Hematopoietic multipotent progenitor cell (in vitro differentiated cells): ENCODE results near the gene SEC24B. TPM values are rescaled to one million over a fixed set of nuclear protein-coding genes. Genes with fewer than 3 reads are reported as not detected.
"Not testable (repeated sequence)": the region's sequence is repeated elsewhere in the genome, so short reads cannot be mapped to it uniquely, and the experiment has no call there.

Experiments
- DNase-seq, 3 donors: peaks; one replicate each; pipeline ENCODE4 v3.0.0-alpha.2; 2011 to 2015; ENCODE audit warnings: low read depth in 2 of 3, low spot score in 2 of 3
- total RNA-seq: library from RNA; depleted of rRNA; stranded (reverse); fragments of >200 nt; gene quantifications from one replicate; pipeline ENCODE4 v1.2.3, GENCODE V29; 2012

SEC24B gene
- total RNA-seq, 1 donor: 23.4 TPM

- DNase-seq: no peak
Measured at GRCh38 chr4:109432203-109432602, 1.4 kb upstream of the SEC24B start.

GRCh38 chr4:109432696-109433095, 919 bp upstream of the SEC24B start:
- DNase-seq: peak in 2 of 3 donors; percentile 7 to 13

- peak in 2 of 3 donors; percentile 6 to 13 for DNase-seq
Measured at GRCh38 chr4:109434007-109434971, 674 bp downstream of the SEC24B start.

- no peak for DNase-seq
Measured at GRCh38 chr4:109435635-109436034, 2.0 kb downstream of the SEC24B start.

DNA sequence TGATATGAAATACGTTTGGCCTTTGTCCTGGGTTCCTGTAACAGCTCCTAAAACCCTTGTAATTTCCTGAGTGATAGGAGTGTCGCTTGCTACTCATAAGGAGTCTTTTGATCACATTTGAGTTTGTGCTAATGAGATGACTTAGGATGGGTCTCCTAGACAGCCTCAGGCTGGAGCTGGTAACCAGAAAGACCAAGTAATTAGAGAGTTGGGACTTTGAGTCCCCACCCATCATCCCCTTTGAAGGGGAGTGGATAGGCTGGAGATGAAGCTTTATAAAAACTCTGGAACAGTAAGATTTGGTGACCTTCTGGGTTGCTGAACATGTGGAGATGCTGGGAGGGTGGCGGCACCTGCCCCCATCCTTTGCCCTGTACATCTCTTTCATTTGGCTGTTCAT, 2.9 kb downstream of the SEC24B start:
- DNase-seq: no peak

DNA sequence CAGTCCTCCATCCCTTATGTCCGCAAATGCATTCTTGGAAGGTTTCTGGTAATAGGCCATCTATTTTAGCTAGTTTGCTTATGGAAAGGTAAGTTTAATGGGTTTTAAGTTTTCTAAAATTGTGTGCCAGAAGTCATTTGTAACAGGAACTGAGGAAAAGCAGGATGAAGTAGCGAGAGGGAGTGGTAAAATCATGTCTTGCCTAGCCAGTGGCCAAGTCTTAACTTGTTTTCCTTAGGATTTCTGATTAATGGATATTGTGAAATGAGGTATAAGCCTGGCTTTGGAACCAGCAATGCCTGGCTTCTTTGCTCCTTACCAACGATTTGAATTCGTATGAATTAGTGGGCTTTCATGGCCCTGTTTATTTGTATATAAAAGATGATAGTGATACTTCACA, 7.3 kb downstream of the SEC24B start:
- no peak for DNase-seq

DNA sequence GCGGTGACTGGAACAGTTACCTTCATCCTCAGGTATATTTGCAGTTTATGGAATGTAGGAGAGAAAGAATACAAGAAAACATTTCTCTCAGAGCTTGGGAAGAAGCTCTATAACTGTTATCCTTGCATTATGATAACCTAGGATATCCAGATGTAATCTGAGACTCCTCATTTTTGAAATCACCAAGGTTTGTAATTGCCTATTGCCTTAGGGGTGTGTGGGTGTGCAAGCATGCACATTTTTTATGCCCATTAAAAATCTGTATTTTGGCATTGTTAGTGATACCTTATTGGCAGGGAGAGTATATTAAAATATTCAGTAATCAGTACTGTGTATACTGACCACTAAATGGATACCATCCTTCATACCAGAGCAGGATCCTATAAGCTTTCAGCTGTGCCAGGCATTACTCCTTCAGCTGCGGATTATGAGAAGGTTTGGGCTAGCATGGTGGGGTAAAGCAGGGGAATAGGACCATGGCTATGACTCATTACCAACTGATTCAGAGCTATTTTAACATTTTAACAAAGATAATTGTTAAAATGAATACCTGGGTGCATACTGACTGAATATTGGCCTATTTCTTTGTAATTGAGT, 8.3 kb downstream of the SEC24B start:
- no peak for DNase-seq

GRCh38 chr4:109444182-109444844, 10.7 kb downstream of the SEC24B start:
- DNase-seq: peak in 1 of 3 donors; percentile 23

DNA sequence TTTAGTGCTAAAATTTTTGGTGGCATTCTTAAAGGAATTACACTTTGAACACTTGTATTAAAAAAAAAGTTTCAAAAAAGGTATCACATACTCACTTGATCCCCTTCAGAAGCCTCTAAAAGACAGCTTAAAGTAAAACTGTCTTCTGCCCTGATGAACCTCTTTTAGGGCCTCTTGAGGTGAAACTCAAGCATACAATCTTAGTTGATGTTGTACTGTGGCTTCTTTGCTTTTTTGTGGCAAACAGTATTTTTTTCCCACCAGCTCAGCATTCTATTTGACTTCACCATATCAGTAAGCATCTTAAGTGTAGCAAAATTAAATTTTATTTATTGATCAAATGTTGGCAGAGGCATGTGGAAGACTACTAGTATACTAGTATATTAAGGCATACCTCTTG, 13.7 kb downstream of the SEC24B start:
- DNase-seq: no peak

DNA sequence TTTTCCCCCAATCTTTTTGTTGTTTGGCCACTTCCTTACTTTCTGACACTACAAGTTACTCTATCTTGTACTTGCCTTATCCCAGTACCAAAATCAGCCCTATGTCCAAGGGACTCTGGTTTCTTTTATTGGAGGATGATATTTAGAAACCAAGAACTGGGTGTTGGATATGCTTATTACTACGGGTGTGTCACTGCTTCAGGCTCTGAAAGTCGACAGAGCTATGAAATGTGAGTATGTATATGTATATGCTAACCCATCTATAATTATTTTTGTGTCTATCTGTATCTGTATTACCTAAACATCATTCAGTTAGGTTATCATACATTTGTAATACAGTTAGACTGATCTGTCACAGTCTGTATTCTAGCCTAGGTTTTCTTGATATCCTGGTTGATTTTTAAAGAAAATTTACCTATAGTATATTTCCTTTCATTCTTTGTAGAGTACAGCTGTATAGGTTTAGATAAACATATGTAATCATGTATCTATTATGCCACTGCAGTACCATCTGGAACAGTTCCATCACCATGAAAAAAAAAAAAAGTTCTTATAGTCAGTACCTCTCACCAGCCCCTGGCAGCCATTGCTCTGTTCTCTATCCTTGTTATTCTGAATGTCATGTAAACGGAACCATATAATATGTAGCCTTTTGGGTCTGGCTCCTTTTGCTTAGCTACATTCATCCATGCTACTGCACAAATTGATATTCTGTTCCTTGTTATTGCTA, 18.1 kb downstream of the SEC24B start:
- DNase-seq: no peak

DNA sequence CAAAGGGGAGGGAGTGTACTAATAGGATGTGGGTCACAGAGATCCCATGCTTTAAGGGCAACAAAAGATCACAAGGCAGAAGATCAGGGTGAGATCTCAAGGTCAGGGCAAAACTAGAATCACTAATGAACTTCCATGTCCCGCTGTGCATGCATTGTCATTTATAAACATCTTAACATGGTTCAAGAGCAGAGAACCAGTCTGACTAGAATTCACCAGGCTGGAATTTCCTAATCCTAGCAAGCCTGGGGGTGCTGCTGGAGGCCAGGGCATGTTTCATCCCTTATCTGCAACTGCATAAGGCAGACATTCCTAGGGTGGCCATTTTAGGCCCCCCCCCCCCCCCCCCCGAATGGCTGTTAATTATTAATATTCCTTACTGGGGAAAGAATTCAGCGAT, 19.5 kb downstream of the SEC24B start:
- not testable (repeated sequence) for DNase-seq

GRCh38 chr4:109462297-109462696, 28.7 kb downstream of the SEC24B start:
- peak in 2 of 3 donors; percentile 20 to 68 for DNase-seq

DNA sequence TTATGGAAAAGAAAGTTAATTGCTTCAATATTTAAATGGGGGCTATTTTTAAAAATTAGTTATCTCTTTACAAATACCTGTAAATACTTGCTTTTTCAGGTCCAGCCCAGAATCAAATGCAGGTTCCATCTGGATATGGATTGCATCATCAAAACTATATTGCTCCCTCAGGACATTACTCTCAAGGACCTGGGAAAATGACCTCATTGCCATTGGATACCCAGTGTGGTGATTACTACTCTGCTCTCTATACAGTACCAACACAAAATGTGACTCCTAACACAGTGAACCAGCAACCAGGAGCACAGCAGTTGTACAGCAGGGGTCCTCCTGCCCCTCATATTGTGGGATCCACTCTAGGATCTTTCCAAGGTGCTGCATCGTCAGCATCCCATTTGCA, 29.2 kb downstream of the SEC24B start:
- DNase-seq: no peak

DNA sequence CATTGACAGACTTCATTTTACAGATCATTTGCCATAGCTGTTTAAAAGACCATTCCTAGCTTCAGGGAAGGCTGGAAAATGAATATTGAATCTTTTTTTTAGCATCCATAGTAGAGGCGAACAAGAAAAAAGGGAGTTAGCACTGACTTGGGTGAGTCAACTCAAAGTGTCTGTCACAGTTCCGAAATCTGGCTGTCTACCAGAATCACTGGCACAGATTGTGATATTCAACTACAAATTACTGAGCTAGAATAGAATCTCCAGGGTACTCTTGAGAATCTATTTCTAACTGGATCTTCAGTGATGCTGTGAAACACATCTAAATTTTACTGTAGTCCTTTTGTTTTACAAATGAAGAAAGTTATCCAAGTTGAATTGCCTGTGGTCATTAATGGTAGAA, 31.5 kb downstream of the SEC24B start:
- DNase-seq: no peak

DNA sequence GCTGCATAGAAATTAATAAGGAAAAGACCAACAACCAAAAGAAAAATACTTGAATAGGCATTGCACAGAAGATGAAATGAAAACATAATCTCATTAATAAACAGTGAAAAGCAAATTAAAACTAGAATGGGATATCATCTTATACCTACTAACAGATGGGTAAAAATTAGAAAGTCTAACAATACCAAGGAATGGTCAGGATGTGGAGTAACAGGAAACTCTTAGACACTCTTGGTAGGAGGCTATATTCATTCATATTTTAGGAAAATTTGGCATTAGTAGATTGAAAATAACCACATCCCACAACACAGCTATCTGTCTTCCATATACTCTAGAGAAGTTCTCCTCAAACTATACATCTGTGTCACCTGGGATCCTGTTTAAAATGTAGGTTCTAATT, 36.3 kb downstream of the SEC24B start:
- DNase-seq: no peak

DNA sequence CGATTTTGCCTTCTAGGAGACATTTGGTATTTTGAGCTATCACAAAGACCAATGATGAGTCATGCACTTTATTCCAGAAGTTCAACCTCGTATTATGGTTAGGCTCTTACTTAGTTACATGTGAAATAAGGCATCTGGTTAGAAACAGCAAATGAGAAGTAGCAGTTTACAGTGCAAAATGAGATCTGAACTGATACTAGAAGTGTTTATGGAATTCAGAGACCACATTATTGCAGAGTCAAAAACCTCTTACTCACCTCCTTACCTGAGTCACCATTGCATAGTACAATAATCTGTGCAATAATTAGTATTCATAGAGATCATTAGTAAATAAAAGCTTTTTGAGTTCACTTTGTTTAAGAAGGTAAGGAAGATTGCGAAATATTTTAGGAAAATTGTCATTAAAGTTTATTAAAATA, 38.7 kb downstream of the SEC24B start:
- peak in 2 of 3 donors; percentile 17 to 28 for DNase-seq

DNA sequence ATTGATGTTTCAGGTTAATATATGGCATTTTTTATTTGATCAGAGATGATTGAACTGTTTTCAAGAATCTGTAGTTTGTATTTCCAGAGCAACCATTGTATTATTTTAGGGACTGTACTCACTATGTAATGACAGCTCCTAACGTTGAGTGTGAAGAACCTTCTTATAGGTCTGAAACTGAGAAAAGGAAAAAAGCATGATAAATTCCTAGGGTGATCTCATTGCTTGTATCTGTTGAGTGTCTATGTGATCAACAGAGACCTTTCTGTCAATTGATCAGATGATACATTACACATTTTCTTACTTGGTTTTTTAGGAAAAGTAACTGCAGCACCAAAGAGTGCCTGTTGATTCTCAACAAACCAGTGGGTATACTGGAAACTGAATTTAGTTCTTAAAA, 40.2 kb downstream of the SEC24B start:
- no peak for DNase-seq

- DNase-seq: no peak
Measured at GRCh38 chr4:109486007-109486406, 52.4 kb downstream of the SEC24B start.

GRCh38 chr4:109494563-109494962, 60.9 kb downstream of the SEC24B start:
- DNase-seq: no peak

DNA sequence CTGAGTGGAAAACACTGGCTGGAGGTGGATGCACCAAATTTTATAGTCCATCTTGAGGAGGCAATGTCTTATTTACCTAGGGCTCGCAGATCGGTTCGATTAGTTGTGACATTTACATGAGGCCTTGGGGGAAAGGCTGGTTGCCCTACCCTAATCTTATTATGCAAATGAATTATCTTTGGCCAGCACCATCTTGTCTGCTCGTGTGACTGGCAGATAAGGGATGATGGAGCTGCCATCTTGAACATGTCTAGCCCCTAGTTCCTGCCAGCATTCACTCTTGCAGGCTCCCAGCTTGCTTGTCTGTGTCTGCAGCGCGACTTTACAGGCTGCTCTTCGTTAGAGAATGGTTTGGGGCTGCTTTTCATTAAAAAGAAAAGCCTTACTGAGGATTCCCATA, 61.9 kb downstream of the SEC24B start:
- no peak for DNase-seq

DNA sequence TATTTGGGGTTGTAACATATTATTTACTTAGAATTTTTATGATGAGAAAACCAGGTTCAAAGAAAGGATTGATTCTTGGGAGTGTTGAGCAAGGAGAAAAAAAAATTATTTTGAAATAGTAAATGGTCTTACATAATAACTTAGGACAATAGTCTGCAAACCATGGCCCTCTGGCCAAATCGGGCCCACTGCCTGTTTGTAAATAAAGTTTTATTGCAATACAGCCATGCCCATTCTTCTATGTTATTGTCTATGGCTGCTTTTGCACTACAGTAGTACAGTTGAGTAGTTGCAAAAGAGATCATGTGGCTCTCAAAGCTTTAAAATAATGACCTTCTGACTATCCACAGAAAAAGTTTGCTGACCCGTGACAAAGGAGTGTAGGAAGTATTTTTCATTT, 63.3 kb downstream of the SEC24B start:
- DNase-seq: no peak
